HL-60 (cell line): ENCODE data around the gene IZUMO4.

Source experiments
- POLR2AphosphoS5 ChIP-seq: IDR thresholded peaks from 2 replicates; pipeline ENCODE4 v1.6.1; 2012; ENCODE audit warnings: low read depth
- SPI1 ChIP-seq: IDR thresholded peaks from 2 replicates; pipeline ENCODE4 v1.6.1; 2012; ENCODE audit warnings: low read depth, mild to moderate bottlenecking, borderline replicate concordance
- TF ChIP-seq, protein P1 (sequence below): IDR thresholded peaks from 2 replicates; pipeline ENCODE4 v1.6.1; 2012; ENCODE audit warnings: low read depth; ENCODE audit not compliant: insufficient replicate concordance
- TF ChIP-seq, protein P2 (sequence below): IDR thresholded peaks from one replicate; pipeline ENCODE4 v1.5.1; 2011; ENCODE audit warnings: low read length, control low read depth, inconsistent platforms; ENCODE audit not compliant: insufficient read depth

DNA sequence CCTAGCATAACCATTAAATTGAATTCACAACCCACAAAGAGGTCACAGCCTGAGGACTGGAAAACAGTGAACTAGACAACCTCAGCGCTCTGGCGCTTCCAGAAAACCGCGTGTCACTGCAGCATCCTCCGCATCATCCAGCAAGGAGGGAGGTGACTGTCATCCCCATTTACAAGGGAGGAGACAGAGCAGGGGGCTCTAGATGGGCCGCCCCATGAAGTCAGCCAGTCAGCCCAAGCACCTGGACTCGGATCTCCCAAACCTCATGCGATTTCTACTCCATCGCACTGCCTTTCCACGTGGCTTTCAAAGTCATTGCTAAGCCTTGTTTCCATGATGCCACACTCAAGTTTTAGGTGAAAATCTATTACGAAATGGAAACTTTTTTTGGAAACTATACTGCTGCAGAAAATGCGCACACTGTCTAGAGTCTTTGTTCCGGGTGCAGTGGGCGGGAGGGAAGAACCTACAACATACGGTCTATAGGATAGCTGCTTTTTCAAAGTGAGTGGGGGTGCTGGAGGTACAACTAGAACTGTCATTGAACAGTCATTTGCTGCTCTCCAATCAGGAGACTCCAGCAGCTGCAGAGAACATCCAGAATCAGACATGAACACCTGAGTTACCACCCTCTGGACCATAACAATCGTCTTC is 51.9 kb downstream of the IZUMO4 start:
- TF ChIP-seq, protein P1, sequence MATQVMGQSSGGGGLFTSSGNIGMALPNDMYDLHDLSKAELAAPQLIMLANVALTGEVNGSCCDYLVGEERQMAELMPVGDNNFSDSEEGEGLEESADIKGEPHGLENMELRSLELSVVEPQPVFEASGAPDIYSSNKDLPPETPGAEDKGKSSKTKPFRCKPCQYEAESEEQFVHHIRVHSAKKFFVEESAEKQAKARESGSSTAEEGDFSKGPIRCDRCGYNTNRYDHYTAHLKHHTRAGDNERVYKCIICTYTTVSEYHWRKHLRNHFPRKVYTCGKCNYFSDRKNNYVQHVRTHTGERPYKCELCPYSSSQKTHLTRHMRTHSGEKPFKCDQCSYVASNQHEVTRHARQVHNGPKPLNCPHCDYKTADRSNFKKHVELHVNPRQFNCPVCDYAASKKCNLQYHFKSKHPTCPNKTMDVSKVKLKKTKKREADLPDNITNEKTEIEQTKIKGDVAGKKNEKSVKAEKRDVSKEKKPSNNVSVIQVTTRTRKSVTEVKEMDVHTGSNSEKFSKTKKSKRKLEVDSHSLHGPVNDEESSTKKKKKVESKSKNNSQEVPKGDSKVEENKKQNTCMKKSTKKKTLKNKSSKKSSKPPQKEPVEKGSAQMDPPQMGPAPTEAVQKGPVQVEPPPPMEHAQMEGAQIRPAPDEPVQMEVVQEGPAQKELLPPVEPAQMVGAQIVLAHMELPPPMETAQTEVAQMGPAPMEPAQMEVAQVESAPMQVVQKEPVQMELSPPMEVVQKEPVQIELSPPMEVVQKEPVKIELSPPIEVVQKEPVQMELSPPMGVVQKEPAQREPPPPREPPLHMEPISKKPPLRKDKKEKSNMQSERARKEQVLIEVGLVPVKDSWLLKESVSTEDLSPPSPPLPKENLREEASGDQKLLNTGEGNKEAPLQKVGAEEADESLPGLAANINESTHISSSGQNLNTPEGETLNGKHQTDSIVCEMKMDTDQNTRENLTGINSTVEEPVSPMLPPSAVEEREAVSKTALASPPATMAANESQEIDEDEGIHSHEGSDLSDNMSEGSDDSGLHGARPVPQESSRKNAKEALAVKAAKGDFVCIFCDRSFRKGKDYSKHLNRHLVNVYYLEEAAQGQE: no peak
- TF ChIP-seq, protein P2, sequence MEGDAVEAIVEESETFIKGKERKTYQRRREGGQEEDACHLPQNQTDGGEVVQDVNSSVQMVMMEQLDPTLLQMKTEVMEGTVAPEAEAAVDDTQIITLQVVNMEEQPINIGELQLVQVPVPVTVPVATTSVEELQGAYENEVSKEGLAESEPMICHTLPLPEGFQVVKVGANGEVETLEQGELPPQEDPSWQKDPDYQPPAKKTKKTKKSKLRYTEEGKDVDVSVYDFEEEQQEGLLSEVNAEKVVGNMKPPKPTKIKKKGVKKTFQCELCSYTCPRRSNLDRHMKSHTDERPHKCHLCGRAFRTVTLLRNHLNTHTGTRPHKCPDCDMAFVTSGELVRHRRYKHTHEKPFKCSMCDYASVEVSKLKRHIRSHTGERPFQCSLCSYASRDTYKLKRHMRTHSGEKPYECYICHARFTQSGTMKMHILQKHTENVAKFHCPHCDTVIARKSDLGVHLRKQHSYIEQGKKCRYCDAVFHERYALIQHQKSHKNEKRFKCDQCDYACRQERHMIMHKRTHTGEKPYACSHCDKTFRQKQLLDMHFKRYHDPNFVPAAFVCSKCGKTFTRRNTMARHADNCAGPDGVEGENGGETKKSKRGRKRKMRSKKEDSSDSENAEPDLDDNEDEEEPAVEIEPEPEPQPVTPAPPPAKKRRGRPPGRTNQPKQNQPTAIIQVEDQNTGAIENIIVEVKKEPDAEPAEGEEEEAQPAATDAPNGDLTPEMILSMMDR: no peak
- TF ChIP-seq SPI1 (no peak), POLR2AphosphoS5 (no peak)
